IPS-18a (cell line): Measurements from ENCODE around the gene MLLT6.

Source experiments
- H3K27ac ChIP-seq: one replicate; pipeline ENCODE4 v1.5.1; 2013; ENCODE audit warnings: low read length
- H3K27me3 ChIP-seq: one replicate; pipeline ENCODE4 v1.6.1; 2013; ENCODE audit warnings: mild to moderate bottlenecking, low read length; ENCODE audit not compliant: control insufficient read depth, insufficient read depth
- H3K36me3 ChIP-seq: one replicate; pipeline ENCODE4 v1.6.1; 2013; ENCODE audit warnings: low read depth, low read length; ENCODE audit not compliant: control insufficient read depth
- H3K4me1 ChIP-seq: one replicate; pipeline ENCODE4 v1.6.1; 2013; ENCODE audit warnings: low read depth, low read length; ENCODE audit not compliant: control insufficient read depth
- H3K4me3 ChIP-seq: one replicate; pipeline ENCODE4 v1.5.1; 2013; ENCODE audit warnings: low read length
- H3K9ac ChIP-seq: one replicate; pipeline ENCODE4 v1.6.1; 2013; ENCODE audit warnings: mild to moderate bottlenecking, low read length, moderate library complexity
- H3K9me3 ChIP-seq: one replicate; pipeline ENCODE4 v1.6.1; 2013; ENCODE audit warnings: low read depth, low read length; ENCODE audit not compliant: control insufficient read depth

Gene MLLT6

GRCh38 chr17:38751144-38751807, 46.2 kb downstream of the MLLT6 start:
- Histone ChIP-seq H3K27me3 (peaks cover 13% of the 10 kb centered on the region), H3K9me3 (no peaks in the 10 kb centered on the region), H3K4me1 (peaks cover 20% of the 10 kb centered on the region), H3K36me3 (peaks cover 13% of the 10 kb centered on the region), H3K27ac (no peak overlapping the region), H3K4me3 (peak overlapping the region; percentile 74), H3K9ac (peak overlapping the region; percentile 76)

DNA sequence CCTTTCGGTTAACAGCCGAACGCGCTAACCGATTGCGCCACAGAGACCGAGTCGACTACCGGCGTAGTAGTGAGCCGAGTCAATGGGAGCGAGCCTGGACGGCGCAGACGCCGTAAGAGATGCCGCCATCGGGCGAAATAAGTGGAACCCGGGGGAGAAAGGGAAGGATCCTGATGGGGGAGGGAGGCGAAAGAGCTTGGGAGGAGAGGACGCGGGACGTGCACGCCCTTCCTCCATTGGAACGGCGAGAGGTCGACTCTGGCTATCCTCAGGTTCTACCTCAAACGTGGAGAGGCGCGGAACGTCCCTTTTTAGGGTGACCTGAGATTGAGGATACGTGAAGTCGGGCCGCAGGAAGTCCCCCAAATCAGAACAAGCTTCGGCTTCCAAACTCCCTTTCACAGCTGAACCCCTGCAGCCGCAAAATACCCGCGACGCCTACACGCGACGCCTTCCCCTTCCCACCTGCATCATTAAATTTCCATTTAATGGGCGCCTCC, 46.8 kb downstream of the MLLT6 start:
- Histone ChIP-seq H3K36me3 (peaks cover 15% of the 10 kb centered on the region), H3K4me3 (peak overlapping the region; percentile 74), H3K27ac (peak overlapping the region; percentile 58), H3K27me3 (peaks cover 13% of the 10 kb centered on the region), H3K4me1 (peaks cover 15% of the 10 kb centered on the region), H3K9ac (peak overlapping the region; percentile 82), H3K9me3 (no peaks in the 10 kb centered on the region)

DNA sequence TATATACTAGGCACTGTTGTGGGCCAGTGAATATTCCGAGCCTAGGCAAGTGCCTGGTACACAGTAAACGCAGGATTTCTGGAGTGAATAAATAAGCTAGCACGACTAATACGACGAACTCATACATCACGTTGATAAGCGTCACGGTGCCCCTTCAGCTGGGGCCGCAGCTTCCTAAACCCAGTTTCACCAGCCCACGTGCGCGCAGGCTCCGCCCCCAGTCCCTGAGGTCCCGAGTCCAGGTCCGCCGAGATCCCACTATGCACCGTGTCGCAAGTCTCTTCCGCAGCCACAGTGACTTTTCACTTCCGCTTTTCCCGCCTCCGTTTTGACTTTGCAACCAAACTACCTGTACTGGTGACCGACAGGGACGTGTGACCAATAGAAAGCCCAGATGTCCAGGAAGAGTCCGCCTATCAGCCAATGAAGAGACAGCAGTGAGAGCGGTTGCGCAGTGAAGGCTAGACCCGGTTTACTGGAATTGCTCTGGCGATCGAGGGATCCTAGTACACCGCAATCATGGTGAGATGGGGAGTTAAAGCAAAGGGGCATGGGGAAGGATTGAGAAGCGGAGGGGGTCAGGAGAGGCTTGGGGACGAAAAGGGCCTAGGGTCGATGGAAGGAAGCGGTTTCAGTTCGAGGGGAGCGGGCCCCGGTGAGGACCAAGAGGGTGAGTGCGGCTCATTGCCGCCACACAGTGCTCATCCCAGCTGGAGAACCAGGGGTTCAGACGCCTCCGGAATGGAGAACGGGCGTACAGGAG, 47.4 kb downstream of the MLLT6 start, which contains the start of gene PSMB3:
Gene PSMB3, plus strand, starts transcription at position 434 of the 763 bp plus-strand sequence. Its CDS starts 86 bp downstream, at position 520.
- peak within 1 kb of the TSS; percentile 74 for H3K4me3 ChIP-seq
- peaks cover 13% of the 10 kb centered on the region for H3K27me3 ChIP-seq
- no peaks in the 10 kb centered on the region for H3K9me3 ChIP-seq
- H3K4me1 ChIP-seq, result peaks cover 14% of the 10 kb centered on the region
- H3K36me3 ChIP-seq, result peaks cover 15% of the 10 kb centered on the region
- peak within 1 kb of the TSS; percentile 58 for H3K27ac ChIP-seq
- H3K9ac ChIP-seq, result peak within 1 kb of the TSS; percentile 82

GRCh38 chr17:38753071-38753506, 48.0 kb downstream of the MLLT6 start:
- H3K4me3 ChIP-seq, result peak overlapping the region; percentile 74
- peak overlapping the region; percentile 78 for H3K9ac ChIP-seq
- peaks cover 14% of the 10 kb centered on the region for H3K4me1 ChIP-seq
- no peak overlapping the region for H3K27ac ChIP-seq
- peaks cover 19% of the 10 kb centered on the region for H3K36me3 ChIP-seq
- H3K27me3 ChIP-seq, result peaks cover 13% of the 10 kb centered on the region
- H3K9me3 ChIP-seq, result no peaks in the 10 kb centered on the region

DNA sequence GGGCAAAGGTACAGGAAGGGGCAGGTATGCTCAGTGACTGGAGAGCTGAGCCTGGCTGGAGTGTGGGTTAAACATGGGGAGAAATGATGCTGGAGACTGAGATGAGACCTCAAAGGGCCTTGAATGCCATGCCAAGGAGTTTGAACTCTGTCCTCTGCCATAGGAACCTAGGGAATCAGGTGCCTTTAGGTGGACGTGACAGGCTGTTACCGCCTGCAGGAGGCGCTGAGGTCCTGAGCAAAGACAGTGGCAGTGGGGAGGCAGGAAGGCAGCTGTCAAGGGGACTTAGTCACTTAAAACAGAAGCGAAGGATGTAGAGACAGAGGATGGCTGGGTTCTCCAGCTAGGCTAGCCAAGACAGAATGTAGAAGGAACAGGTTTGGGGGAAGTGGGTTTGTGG, 56.5 kb downstream of the MLLT6 start:
- no peak overlapping the region for H3K27ac ChIP-seq
- no peaks in the 10 kb centered on the region for H3K27me3 ChIP-seq
- no peak overlapping the region for H3K9ac ChIP-seq
- H3K36me3 ChIP-seq, result peaks cover 63% of the 10 kb centered on the region
- no peaks in the 10 kb centered on the region for H3K9me3 ChIP-seq
- H3K4me3 ChIP-seq, result no peak overlapping the region
- no peaks in the 10 kb centered on the region for H3K4me1 ChIP-seq

- Histone ChIP-seq H3K9ac (no peak overlapping the region), H3K4me1 (no peaks in the 10 kb centered on the region), H3K4me3 (no peak overlapping the region), H3K27me3 (no peaks in the 10 kb centered on the region), H3K36me3 (peaks cover 67% of the 10 kb centered on the region), H3K9me3 (no peaks in the 10 kb centered on the region), H3K27ac (no peak overlapping the region)
These were observed 57.2 kb downstream of the MLLT6 start for GRCh38 chr17:38762231-38762630.

DNA sequence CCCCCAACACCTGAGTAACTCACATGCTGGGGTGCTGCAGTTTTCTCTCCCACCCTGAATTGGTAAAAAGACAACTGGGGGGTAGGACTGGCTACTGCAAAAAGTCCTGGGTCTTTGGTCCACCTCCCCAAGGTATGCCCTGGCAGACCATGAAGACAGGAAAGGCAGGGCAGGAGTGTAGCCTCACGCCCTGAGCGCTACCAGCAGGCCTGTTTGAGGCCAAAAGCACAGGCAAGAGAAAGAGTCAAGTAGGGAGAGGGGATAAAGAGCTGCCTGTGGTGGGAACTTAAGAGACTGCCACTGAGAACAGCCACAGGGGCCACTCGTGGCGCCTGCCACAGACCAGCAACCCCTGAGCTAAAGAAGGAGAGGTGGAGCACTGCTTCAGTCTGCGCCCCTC, 61.3 kb downstream of the MLLT6 start:
- peaks cover 75% of the 10 kb centered on the region for H3K36me3 ChIP-seq

DNA sequence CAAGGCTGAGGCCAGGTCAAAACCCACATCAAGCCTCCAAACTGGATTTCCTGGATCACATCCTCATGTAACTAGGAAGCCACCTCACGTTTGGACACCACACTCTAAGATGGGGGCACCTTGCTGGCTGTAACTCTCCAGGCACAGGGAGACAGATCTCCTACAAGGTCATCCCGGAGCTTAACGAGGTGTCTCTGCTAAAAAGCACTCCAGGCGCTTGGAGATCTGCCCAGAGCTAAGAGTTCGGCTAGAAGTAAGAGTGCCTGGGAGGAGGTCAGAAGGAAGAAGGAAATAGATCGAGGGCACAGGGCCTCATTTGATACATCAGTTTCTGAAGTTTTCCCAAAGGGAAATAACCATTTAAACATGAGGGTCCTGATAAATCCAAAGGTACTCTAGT, 63.3 kb downstream of the MLLT6 start:
- Histone ChIP-seq H3K9me3 (no peaks in the 10 kb centered on the region), H3K27me3 (no peaks in the 10 kb centered on the region), H3K9ac (no peak overlapping the region), H3K4me1 (no peaks in the 10 kb centered on the region), H3K36me3 (peaks cover 77% of the 10 kb centered on the region), H3K4me3 (no peak overlapping the region), H3K27ac (no peak overlapping the region)

More for the DNA sequence above, 61.3 kb downstream of the MLLT6 start:
- no peaks in the 10 kb centered on the region for H3K27me3 ChIP-seq
- no peak overlapping the region for H3K9ac ChIP-seq
- H3K4me3 ChIP-seq, result no peak overlapping the region
- H3K9me3 ChIP-seq, result no peaks in the 10 kb centered on the region
- no peak overlapping the region for H3K27ac ChIP-seq
- no peaks in the 10 kb centered on the region for H3K4me1 ChIP-seq

GRCh38 chr17:38773258-38773657, 68.2 kb downstream of the MLLT6 start:
- no peaks in the 10 kb centered on the region for H3K4me1 ChIP-seq
- H3K4me3 ChIP-seq, result no peak overlapping the region
- H3K27me3 ChIP-seq, result no peaks in the 10 kb centered on the region
- H3K36me3 ChIP-seq, result peaks cover 69% of the 10 kb centered on the region
- H3K9me3 ChIP-seq, result no peaks in the 10 kb centered on the region
- H3K27ac ChIP-seq, result no peak overlapping the region
- no peak overlapping the region for H3K9ac ChIP-seq

DNA sequence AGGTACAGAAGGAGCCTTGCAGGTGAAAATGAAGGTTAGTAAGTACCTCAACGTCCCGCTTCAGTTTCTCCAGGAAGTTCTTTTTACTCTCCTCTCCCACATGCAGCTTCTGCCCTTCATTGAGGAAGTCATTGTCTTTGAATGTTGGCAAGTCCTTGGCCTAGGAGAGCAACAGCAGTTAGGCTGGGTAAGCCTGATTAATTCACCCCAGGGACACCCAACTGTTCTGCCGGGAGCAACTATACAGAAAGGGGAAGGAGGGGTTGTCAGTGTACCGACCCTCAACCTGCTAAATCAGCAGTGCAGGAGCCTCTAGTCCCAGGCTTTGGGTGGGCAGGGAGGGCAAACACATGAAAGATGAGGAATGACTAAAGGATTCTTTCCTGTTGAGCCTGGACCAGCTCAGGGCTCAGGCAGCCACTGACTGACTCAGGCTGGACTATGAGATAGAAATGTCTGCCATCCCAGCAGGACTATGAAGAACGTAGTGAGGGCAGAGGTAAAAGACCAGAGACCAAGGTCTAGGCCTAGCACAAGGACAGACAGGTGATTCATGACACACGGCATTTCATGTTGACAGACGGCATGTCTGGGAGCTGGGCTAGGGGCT, 72.7 kb downstream of the MLLT6 start:
- no peaks in the 10 kb centered on the region for H3K4me1 ChIP-seq
- H3K4me3 ChIP-seq, result no peak overlapping the region
- no peak overlapping the region for H3K27ac ChIP-seq
- no peaks in the 10 kb centered on the region for H3K9me3 ChIP-seq
- H3K9ac ChIP-seq, result no peak overlapping the region
- H3K27me3 ChIP-seq, result no peaks in the 10 kb centered on the region
- peaks cover 76% of the 10 kb centered on the region for H3K36me3 ChIP-seq
